ENCODE results near the gene BEST4.
A peak's percentile ranks its signal among the peaks of the same experiment; 100 is the strongest.
"Not testable (repeated sequence)": the region's sequence is repeated elsewhere in the genome, so short reads cannot be mapped to it uniquely, and the experiment has no call there.

BEST4 gene

GRCh38 chr1:44777547-44777946, 10.4 kb downstream of the BEST4 start:
- DNase-seq (ENCODE audit: low spot score): no peak

GRCh38 chr1:44776730-44777068, 11.3 kb downstream of the BEST4 start:
- DNase-seq (ENCODE audit: low spot score): no peak

DNA sequence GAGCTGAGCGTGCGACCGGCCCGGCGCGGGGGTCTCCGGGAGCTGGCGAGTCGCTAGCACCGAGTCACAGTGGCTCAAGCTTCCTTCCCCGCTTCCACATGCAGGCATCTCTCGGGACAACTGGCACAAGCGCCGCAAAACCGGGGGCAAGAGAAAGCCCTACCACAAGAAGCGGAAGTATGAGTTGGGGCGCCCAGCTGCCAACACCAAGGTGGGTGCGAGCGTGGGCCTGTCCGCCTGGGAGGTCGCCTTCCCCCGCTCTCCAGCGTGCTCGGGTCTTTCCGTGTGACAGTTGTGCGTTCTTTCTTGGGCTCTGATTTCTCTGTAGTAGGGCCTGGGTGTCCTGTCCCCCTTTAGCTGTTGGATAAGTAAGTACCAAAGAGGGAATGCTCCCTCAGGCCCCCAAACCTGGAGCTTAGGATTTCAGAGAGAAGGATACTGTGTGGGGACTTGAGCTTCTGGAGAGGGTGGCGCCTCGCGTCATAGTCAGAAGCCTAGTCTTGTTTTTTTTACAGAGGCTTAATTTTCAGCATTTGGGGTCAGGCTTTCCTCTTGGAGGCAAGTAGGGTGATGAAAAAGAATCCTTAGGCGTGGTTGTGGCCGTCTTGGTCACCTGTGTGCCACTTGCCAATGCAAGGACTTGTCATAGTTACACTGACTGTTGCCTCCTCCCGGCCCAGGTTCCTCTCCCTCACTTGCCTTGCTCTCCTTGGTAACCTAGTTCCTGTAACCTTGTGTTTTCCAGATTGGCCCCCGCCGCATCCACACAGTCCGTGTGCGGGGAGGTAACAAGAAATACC, 11.8 kb downstream of the BEST4 start:
- no peak for DNase-seq (ENCODE audit: low spot score)

- DNase-seq (ENCODE audit: low spot score): peak; percentile 94
These were observed 12.7 kb downstream of the BEST4 start, which contains the start of gene RPS8 for GRCh38 chr1:44775078-44775929. TSS of gene RPS8 (plus strand) at chr1:44775540. CDS start at chr1:44775597, 57 bp downstream.

DNA sequence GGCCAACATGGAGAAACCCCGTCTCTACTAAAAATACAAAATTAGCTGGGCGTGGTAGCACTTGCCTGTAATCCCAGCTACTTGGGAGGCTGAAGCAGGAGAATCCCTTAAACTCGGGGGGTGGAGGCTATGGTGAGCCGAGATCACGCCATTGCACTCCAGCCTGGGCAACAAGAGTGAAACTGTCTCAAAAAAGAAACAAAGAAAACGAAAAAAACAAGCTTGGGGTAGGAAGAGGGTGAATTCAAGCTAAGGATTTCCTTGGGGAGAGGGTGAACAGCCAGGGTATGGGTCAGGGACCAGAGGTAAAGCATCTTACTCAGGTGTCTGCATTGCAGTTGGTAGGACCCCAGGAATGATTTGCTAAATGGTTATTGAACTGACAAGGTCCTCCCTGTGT, 21.5 kb downstream of the BEST4 start:
- DNase-seq (ENCODE audit: low spot score): not testable (repeated sequence)

GRCh38 chr1:44760876-44761275, 27.1 kb downstream of the BEST4 start:
- no peak for DNase-seq (ENCODE audit: low spot score)

DNA sequence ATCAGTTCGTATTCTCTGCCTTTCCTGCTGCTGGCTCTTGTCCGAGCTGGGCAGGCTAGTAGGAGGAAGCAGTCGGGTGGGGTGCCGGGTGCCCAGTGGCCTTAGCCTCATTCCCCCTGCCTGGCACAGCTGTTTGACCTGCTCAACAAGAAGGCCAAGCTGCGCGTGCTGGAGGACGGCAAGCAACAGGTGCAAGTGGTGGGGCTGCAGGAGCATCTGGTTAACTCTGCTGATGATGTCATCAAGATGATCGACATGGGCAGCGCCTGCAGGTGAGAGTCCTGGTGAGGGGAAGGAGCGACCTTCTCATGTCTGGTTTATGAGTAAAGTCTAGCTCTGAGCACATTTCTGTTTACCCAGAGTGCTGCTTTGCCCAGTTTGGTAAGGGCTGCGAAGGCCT, 28.9 kb downstream of the BEST4 start:
- DNase-seq (ENCODE audit: low spot score): no peak

GRCh38 chr1:44757420-44757819, 30.6 kb downstream of the BEST4 start:
- no peak for DNase-seq (ENCODE audit: low spot score)

DNA sequence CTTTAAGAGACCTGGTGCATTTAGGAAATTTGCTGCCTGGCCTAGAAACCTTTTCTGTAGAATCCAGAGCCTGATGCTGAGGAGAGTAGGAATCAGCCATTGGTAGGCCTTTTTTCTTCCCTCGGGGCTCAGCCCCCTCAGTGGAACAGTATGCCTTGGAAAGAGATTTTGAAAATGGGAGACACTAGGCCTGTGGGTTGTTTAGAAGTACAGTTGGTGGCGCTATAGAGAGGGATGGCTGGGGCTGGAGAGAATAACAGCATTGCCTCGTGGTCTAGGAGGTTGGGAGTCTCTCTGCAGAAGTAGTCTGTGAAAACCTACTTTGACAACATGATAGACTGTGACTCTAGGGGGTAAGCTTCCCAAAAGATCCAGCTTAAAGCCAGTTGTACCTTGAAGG, 40.1 kb downstream of the BEST4 start:
- no peak for DNase-seq (ENCODE audit: low spot score)

DNA sequence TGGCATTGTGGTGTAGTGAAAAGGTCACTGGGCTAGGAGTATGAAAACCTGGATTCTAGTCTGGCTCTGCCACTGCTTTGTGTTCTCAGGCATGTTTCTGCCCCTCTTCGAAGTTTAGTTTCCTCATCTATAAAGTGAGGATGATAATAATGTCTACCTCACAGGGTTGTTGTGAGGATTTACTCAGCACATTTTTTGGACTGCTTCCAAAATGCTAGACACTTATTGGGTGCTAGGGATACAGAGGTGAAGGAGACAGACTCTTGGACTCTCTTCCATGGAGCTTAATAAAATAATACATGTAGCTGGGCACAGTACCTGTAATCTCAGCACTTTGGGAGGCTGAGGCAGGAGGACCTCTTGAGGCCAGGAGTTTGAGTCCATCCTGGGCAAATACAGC, 44.8 kb downstream of the BEST4 start:
- DNase-seq (ENCODE audit: low spot score): no peak

DNA sequence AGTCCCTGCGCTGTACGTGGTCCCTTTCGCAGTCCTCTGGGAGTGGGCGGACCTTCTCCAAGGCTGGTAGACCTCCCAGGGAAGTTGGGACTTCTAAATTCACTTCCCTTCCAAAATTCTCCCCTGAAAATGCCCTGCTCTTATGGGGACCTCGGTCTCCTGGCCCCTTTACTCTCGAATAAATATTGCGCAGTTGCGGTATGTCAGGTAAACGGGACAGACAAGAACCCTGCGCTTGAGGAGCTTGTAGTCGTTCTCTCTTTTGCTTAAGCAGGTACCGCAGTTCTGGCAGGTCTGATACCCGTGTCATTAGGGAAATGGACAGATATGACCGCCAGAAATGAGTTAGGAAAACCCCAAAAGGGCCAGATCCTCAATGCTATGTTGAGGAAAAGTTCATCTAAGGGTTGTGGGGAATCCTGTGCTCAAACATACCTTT, 47.8 kb downstream of the BEST4 start:
- DNase-seq (ENCODE audit: low spot score): no peak

DNA sequence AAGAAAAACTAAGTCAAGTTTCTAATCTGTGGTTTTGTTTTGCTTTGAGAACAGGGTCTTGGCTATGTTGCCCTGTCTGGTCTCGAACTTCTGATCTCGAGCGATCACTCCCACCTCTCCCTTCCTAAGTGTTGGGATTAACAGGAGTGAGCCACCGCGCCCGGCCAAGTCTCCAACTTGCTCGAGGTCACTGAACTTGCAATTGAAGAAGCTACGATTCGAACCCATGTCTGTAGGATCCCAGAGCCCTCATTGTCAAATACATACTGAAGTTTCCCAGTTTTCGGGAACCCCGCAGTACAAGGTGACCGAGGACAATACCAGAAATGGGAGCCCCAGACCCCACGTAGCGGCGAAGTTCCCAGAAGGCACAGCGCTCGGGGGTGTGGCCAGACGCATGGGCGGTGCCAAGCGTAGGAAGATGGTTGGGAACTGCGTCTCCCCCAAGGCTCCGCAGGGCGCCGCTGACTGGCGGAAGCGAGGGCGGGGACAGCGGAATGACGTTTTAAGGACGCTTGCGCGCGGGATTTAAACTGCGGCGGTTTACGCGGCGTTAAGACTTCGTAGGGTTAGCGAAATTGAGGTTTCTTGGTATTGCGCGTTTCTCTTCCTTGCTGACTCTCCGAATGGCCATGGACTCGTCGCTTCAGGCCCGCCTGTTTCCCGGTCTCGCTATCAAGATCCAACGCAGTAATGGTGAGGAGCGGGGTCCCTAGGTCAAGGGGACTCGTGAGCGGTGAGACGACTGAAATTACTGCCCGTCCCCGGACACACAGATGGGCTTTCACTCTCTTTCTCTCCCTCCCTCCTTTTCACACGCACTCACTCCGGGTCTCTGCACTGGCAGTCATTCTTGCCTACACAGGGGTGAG, 48.4 kb downstream of the BEST4 start, which contains the start of gene KIF2C:
KIF2C (plus strand) TSS at position 531 of the 872 bp plus-strand sequence; CDS start at position 627, 96 bp downstream.
- peak; percentile 98 for DNase-seq (ENCODE audit: low spot score)

- not testable (repeated sequence) for DNase-seq (ENCODE audit: low spot score)
These were observed 49.0 kb downstream of the BEST4 start for GRCh38 chr1:44738953-44739306.

- DNase-seq (ENCODE audit: low spot score): no peak
These were observed 52.0 kb downstream of the BEST4 start for GRCh38 chr1:44735992-44736391.

DNA sequence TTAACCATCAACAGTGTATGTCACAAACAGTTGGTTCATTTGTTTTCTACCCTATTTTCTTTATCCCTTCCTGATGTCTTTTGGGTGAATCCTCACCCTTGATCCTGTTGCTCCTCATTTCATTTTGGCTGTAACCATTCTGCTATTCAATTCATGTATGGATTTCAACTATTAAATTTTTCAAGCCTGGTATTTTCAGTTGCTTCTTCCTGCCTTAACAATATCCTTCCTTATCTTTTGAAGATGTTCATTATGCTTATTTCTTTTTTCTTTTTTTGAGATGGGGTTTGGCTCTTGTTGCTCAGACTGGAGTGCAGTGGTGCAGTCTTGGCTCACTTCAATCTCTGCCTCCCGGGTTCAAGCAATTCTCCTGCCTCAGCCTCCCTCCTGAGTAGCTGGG, 54.2 kb downstream of the BEST4 start:
- no peak for DNase-seq (ENCODE audit: low spot score)

All from activated CD4-positive, alpha-beta T cell treated with anti-CD3 and anti-CD28 coated beads, Interleukin-2, Interleukin-4, amounts not matched to agents 100 ng/mL and 50 ng/mL, durations not matched to agents 16 hours and 8 hours (primary cell).